GM19328 (cell line): ENCODE results near the gene OTUD7B.
"Not testable (repeated sequence)": the region's sequence is repeated elsewhere in the genome, so short reads cannot be mapped to it uniquely, and the experiment has no call there.

Source experiments
- ATAC-seq: cut with Tn5 transposase; IDR thresholded peaks from one replicate; pipeline ENCODE4 v1.9.1; 2021; ENCODE audit warnings: mild to moderate bottlenecking, moderate library complexity; ENCODE audit not compliant: unreplicated experiment

The OTUD7B gene

DNA sequence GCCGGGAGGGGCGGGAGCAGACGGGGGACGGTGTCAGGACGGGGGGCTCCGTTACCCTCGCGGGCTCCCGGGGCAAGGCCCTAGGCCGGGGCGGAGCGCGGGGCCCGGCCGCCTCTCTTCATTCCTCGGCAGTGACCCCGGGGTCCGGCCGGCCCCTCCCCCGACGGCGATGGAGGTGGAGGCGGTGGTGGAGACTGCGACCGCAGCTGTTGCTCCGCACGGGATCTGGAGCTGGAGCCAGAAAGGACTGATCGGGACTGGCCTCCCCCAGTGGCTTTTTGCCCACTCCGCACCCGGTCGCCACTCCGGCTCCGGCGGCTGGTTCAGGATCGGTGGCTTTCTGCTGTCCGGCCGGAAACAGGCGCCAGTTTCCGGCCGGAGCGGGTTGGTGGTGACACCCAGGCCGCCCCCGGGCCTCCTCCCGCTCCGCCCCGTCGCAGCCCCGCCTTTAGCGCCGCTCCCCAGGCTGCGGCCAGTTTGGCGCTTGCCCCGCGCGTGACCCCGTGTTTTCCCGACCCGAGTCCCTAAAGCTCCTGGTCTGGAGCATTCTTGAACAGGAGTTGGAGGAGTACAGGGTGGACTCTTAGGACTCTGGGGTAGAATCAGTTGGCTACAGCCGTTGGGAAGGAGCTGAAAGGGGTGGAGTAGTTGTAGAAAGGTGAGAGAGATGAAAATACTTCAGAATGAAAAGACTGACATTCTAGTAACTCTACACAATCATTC is at the start of gene OTUD7B:
Gene OTUD7B (minus strand): TSS at position 334 of the 723 bp plus-strand sequence. CDS start 33,216 bp downstream, outside the sequence.
- ATAC-seq, result peak; percentile 82

DNA sequence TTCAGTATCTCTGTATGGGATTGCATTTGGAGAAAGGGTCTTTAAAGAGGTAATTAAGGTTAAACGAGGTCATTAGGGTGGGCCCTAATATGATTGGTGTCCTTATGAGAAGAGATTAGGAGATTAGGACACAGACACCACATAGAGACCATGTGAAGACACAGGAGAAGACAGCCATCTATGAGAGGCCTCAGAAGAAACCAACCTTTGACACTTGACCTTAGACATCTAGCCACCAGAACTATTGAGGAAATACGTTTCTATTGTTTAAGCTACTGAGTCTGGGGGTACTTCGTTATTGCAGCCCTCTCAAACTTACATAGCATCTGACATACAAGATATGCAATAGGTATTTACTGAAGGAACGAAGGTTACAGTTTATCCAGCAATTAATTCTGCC is 49.7 kb upstream of the OTUD7B start:
- no peak for ATAC-seq

DNA sequence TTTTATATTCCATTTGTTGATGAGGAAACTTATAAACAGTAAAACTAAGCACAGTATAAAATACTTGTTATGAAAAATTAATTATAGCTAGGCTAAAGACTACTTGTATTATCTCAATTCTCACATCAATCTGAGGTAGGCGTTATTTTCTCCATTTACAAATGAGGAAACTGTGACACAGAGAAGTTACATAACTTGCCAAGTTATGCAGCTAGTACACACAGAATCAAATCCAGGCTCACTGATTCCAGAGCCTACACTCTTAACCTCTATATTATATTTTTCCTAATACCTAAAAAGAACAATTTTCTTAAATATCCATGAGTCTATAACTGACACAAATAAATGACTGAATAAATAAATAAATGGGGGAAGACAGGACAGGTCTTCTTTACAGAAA is 45.9 kb upstream of the OTUD7B start:
- ATAC-seq, result no peak

DNA sequence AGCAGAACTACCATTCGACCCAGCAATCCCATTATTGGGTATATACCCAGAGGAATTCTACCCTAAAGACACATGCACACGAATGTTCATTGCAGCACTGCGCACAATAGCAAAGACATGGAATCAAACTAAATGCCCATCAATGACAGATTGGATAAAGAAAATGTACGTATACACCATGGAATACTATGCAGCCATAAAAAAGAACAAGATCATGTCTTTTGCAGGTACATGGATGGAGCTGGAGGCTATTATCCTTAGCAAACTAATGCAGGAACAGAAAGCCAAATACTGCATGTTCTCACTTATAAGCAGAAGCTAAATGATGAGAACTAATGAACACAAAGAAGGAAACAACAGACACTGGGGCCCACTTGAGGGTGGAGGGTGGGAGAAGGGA is 45.0 kb upstream of the OTUD7B start:
- ATAC-seq, result not testable (repeated sequence)

DNA sequence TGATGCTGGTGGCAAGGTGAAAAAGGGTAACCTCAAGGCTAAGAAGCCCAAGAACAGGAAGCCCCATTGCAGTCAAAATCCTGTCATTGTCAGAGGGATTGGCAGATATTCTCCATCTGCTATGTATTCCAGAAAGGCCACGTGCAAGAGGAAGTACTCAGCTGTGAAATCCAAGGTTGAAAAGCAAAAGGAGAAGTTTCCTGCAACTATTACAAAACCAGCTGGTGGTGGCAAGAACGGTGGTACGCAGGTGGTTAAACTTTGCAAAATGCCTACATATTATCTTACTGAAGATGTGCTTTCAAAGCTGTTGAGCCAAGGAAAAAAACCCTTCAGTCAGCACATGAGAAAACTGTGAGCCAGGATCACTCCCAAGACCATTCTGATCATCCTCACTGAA is 43.4 kb upstream of the OTUD7B start:
- ATAC-seq, result no peak

DNA sequence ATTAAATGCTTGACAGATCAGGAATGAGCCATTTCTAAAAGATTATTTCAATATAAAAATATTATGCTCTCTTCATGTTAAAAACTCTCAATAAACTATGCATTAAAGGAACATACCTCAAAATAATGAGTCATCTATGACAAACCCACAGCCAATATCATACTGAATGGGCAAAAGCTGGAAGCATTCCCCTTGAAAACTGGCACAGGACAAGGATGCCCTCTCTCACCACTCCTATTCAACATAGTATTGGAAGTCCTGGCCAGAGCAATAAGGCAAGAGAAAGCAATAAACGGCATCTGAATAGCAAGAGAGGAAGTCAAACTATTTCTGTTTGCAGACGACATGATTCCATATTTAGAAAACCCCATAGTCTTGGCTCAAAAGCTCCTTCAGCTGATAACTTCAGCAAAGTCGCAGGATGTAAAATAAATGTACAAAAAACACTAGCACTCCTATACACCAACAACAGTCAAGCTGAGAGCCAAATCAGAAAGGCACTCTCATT is 41.4 kb upstream of the OTUD7B start:
- not testable (repeated sequence) for ATAC-seq

DNA sequence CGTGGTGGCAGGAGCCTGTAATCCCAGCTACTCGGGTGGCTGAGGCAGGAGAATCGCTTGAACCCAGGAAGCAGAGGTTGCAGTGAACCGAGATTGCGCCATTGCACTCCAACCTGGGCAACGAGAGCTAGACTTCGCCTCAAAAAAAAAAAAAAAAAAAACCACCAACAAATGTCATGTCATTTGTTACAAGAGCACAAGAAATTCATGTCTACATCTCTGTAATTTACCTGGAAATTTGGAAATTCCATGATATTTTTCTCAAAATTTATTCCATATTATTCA is 40.5 kb upstream of the OTUD7B start:
- ATAC-seq, result no peak

DNA sequence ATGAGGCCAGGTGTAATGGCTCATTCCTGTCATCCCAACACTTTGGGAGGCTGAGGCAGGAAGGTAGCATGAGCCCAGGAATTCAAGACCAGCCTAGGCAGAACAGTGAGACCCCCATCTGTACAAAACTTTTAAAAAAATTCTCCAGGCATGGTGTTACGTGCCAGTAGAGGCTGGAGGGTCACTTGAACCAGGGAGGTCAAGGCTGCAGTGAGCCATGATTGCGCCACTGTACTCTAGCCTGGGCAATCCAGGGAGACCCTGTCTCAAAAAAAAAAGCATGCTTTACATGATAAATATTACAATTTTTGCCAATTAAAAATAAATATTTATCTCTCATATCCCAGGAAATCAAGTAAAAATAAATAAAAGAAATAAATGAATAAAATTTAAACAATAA is 39.4 kb upstream of the OTUD7B start:
- ATAC-seq, result no peak

DNA sequence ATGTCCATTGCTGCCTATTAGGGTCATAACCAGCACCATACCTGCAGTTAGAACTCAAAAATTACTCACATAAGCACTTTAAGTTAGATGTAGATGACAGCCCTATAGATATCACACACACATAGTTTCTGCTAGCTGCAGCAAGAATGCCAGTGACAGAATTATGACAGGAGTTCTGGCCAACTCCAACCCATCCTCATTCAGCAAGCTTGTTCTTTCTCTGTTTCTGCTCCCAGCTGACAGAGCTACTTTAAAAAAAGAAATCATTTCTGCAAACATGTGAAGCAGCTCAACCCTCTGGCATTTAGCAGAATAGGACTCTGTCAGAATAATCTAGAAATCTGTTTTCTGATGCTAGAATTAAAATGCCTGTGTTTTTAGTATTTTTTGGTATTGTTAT is 23.8 kb upstream of the OTUD7B start:
- ATAC-seq, result no peak

DNA sequence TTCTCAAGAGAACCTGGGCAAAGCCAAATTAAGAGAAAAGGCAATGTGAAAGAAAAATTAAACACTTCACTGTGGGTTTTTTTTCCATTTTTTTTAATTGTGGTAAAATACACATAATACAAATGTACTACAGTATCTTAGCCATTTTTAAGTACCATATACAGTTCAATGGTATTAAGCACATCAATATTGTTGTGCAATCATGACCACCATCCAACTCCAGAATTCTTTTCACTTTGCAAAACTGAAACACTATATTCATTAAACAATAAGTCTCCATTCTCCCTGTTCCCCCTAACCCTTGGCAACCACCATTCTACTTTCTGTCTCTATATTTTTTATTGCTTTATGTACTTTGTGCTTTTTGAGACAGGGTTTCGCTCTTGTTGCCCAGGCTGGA is 17.8 kb upstream of the OTUD7B start:
- no peak for ATAC-seq

DNA sequence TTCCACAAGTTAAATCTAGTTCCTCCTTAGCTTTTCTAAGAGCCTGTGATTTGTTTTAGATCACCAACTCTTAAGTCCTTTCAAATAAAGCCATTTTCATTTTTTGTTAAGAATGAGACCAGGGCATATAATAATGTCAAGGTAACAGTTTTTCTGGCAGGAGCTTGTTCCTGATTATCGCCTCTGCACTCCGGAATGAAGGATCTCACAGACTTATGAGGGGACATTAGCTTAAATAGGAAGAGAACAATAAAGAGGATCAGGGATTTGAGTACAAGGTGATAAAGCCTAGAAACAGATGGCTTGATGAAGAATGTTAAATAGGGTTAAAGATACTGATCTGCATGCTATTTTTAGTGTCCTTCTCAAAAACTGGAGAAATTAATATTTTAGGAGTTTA is 13.6 kb upstream of the OTUD7B start:
- no peak for ATAC-seq

DNA sequence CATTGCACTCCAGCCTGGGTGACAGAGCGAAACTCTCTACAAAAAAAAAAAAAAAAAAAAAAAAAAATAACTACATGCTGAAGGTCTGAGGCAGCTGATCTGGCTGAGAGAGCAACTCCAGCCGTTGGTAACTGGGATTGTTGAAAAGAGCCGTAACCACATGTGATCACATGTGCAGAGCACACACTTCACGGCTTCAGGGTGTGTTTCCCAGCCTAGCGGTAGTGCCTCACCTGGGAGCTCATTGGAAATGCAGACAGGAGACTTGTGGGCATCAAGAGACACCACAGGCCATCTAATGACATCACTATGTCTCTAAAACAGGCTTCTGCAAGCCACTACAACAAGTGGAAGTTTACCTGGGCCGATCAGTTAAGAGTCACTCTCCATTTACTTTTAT is 11.8 kb upstream of the OTUD7B start:
- no peak for ATAC-seq

DNA sequence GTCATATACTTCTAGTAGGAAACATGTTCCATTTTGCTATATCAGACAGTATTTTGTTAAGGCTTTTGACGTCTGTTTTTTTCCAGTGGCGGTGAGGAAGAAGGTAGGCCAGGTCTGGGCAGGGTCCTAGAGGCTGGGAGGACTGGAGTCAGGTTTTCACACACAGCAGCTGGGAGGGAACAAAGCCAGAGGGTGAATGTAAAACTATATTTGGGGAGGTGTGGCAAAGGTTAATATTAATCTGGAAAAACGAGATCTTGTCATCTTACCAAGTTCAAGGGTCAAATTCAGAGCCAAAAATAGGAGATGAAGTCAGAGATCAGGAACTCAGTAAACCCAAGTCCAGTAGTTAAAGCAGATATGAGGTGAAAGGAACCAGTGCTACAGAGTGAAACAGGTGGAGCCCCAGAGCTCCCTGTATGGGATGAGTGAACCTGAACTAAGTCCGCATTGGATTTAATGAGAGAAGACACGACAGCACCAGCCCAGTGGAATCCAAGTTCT is 10.7 kb upstream of the OTUD7B start:
- no peak for ATAC-seq

DNA sequence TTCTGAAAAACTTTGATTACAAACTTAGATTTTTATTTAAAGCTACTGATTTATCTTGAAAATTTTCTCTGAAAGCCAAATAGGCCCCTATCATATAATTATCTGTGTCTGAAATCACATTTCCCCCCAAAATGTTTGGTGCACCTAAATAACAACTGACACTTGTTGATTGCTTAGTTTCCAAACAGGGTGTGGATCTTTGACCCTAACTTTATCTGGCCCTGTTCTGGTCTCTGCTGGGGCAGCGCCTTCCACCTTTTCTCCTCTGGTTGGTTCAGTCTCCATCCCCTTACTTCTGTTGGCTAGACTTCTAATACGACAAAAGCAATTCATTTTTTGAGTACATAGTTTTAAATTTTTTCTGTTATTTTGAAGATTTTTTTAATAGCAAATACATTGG is 10.2 kb upstream of the OTUD7B start:
- no peak for ATAC-seq

DNA sequence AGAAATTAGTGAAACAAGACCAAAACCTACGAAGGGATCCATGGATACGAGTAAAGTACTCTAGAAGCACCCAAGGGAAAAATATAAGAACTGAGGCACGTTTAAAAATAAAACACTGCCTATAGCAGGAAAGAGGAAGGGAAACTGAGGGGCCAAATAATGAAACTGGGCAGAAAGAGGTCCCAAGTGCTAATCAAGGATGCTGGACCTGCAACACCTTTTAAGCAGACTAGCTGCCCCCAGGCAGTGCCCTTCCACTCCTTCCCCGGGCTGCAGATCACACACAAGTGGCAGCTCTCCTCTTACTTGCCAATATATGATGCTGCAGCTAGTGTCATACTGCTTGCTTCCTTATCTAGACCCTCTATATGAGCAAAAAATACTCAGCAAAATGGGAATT is 7.6 kb upstream of the OTUD7B start:
- ATAC-seq, result no peak

DNA sequence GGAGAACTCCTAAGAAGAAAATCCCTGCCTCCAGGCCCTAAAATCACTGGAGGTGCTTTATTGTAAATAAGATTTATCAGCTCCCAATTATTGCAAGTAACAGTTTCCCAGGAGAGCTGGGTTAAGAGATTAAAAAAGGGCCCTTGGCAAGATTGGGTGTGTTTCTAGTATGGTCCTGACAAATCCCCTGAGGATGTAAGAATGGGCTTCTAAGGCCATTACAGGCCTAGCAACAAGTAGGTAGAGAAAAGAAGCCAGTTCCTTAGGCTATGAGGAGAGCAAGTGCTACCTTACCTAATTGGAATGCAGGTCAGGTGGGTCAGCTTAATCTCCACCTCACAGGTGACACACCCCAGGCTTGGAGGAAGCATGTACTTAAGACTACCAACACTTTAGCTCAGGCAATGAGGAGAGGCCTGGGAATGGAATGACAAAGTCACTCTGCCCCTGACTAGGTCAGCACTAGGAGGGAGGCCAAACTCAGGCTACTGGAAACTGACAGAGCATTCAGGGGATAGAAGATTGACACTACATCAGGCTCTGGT is 6.8 kb upstream of the OTUD7B start:
- no peak for ATAC-seq

DNA sequence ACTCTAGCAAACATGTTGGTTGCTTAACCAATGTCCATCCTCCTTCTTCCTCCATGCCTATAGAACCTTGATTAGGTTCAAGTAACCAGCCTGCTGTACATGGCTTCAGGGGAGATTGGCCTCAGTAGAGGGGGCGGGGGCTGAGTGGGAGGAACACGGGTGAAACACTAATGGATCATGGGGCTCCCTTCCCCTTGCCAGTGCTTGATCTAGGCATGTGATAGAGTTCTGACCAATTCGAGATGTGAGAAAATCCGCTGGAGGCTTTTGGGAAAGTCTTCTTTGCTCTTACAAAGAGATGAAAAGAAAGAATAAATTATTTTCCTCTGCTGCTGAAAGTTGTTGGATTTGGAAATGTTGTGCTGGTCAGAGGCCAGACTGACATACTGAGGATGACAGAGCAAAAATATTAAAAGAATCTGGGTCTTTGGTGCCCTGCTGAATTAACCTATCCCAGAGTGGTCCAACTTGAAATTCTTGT is 5.2 kb upstream of the OTUD7B start:
- no peak for ATAC-seq

DNA sequence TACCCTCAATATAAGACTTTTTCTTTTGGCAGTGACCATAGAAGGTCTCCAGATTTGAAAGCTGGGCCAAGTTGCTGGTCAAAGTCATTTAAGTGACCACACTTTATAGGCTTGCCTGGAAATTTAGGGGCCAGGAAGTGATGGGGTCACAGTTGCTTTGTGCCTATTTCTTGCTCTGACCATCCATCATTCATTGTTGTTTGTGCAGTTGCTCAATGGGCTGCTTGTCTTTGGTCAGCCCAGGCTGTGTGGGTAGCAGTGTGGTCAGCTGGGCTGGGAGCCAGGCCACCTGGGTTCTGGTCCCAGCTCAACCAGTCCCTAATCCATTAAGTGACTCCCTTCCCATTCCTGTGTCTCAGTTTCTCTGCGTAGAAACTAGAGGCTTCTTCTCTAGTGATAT is 2.1 kb upstream of the OTUD7B start:
- no peak for ATAC-seq

DNA sequence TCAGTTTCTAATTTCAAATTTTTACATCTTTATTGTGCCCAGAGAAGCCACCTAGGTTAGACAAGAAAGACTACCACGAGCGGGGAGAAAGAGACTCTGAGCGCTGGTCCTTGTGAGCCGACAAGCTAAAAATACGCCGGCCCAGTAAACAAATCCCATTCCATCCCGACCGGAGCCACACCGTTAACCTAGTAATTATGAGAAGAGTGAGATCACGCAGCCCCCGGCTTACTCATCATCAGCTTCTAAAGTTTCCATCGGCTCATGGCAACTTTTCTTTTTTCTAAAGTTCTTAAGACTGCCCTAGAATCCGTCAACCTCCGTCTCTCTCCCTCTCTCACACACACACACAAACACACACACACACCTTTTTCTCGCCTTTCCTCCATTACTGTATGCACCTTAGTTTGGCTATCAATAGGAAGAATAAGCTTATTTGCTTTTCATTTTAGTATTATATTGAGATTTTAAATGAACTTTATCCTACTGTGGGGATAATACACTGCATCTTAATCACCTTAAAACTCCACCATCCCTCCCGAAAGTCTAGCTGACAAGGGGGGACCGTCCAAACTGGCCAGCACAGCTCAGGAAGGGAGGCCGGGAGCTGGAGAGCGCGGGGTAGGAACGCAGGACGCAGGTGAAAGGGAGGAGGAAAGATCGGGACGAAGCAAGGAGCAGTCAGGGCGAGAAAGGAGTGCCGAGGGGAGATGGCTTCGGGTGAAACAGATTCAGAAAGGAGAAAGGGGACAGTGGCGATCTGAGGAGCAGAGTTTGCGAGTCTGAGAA is 728 bp downstream of the OTUD7B start:
- peak; percentile 8 for ATAC-seq

DNA sequence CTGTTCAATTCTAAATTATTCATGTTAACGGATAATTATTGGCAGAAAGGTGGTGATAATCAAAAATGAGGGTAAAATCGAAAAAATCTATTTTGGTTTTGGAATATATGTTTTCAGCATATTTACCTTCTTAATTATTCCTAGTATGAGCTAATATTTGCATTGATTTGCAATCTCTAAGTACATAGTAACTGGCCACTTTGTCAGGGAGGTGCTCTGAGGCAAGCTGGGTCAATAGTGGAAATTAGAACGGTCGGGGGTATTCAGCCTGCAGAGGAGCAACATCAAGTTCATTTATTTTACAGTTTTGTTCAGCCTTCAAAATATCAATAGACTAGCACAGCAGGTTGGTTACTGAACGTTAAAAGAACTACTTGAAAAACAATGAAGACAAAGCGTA is 1.8 kb downstream of the OTUD7B start:
- no peak for ATAC-seq

DNA sequence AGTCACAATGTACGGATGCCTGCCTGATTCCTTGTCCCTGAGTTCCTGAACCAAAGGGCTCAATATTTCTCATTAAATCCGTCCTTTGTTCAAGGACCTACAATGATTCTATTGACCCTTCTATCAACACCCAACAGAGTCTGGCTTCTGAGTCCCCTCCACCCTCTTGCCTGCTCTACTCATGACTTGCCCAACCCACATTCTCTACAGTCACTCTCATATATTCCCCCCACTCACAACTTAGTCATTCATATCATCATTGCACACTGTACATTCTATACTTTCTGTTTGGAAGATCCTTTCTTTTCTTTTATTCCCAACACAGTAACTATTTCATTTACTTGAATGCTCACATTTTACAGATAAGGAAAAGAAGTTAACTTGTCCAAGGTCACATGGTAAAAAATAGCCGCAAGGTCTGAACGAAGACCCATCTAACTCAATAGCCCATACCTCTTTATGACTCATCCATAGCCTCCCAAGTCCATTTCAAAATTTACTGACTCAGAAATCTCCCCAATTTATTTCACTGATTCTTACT is 3.6 kb downstream of the OTUD7B start:
- no peak for ATAC-seq

DNA sequence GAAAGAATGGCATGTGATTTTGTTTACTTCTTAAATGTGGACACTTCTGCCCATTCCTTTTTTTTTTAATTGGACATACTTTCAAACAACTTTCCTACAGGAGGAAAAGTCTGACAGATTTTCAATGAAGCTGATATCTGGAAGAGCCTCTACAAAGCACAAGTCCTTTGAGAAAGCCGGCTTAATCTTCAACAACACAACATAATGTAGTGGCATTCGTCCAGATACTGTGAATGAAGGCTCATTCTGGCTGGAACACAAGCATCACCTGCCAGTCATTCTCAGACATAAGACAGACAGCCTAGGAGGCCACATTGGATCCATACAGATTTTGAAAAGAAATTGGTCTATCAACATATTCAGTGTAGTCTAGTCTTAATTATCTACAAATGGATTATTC is 4.9 kb downstream of the OTUD7B start:
- no peak for ATAC-seq
